SH-SY5Y (cell line): ENCODE results near the gene TOP2B.

Experiments
- GATA2 ChIP-seq: IDR thresholded peaks from 2 replicates; pipeline ENCODE4 v1.6.1; 2011; ENCODE audit warnings: mild to moderate bottlenecking, low read depth, low read length
- GATA3 ChIP-seq: IDR thresholded peaks from 2 replicates; pipeline ENCODE4 v1.6.1; 2011; ENCODE audit warnings: low read depth, mild to moderate bottlenecking, low read length, moderate library complexity

- TF ChIP-seq GATA2, result no peak
- no peak for TF ChIP-seq GATA3
These were observed 61.0 kb downstream of the TOP2B start for GRCh38 chr3:25603703-25604102.
